Stimulated activated CD8-positive, alpha-beta memory T cell treated with anti-CD3 and anti-CD28 coated beads, Interleukin-7, amount 100 ng/mL, for 4 hours (primary cell): Measurements from ENCODE around the gene GZMM.
A peak's percentile ranks its signal among the peaks of the same experiment; 100 is the strongest.

Experiments used
- DNase-seq, 2 donors: peaks; one replicate each; pipeline ENCODE4 v3.0.0-alpha.2; 2020; ENCODE audit warnings: low read depth in 2 of 2

GZMM gene

DNA sequence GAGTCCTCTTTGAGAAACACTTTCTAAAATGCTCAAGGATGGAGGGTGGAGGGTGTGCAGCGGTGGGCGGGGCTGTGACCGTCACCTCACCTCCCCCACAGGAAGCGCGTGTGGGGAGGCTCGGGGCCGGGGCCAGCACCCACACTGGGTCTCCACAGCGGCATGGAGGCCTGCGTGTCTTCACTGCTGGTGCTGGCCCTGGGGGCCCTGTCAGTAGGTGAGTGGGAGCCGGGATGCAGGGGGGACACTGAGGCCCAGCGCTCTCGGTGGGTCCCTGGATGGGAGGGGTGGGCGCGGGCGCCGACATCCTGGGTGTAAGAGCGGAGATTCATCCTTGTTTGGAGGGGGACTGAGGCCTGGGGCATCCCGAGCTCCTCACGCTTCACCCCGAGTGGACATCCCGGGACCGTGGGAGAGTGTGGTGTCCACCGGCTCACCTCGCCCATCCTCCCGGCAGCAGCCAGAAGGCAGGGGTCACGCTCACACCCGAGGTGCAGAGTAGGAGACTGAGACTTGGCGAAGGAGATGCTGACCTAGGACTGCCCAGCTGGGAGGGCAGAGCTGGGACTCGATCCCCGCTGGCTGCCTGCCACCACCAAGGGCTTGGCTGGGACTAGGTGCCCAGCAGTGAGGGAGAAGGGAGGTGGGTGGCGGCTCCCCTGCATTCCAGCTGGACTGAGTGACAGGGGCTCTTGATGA, at the start of gene GZMM:
GZMM (plus strand) TSS at position 144 of the 699 bp plus-strand sequence; CDS start at position 163, 19 bp downstream.
- DNase-seq: peak; percentile 66 to 81

GRCh38 chr19:494171-495080, 49.4 kb upstream of the GZMM start:
- no peak for DNase-seq

DNA sequence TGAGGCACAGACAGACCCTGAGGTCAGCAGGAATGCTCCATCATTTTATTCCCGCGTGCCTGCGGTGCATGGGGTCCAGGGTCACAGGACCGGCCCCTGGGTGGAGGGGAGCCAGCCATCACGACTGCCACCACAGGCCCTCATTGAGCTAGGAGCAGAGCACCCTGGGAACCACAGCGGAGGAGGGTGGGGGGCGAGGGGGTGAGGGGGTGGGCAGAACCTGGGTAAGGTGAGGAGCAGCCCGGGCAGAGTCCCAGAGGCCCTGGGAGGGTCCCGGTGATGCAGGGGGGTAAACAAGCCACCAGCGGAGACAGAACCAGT, 48.8 kb upstream of the GZMM start:
- no peak for DNase-seq

- DNase-seq: no peak
Measured at GRCh38 chr19:495402-496111, 48.3 kb upstream of the GZMM start.

DNA sequence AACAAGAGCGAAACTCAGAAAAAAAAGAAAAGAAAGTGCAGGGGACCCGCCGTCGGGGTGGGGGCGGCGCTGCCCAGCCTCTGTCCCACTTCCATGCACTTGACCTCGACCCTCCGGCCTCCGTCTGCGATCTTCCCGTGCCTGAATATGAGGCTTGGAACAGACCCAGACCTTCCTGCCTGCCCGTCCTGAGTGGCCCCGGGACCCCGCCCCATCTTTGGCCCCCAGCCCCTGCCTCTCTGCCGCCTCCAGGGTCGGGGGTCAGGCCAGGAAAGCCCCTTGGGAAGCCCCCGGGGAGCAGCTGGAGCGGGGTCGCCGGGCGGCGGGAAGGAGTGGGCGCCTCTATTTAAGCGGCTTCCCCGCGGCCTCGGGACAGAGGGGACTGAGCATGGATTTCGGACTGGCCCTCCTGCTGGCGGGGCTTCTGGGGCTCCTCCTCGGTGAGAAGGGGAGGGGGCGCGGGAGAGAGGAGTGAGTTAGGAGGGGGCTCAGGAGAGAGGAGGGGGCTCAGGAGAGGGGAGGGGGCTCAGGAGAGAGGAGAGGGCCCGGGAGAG, 47.7 kb upstream of the GZMM start, which contains the start of gene MADCAM1:
MADCAM1 (plus strand) TSS at position 375 of the 554 bp plus-strand sequence; CDS start at position 389, 14 bp downstream.
- DNase-seq: no peak

- DNase-seq: no peak
Measured at GRCh38 chr19:496986-497385, 46.9 kb upstream of the GZMM start.

GRCh38 chr19:497491-497868, 46.4 kb upstream of the GZMM start:
- DNase-seq: no peak

DNA sequence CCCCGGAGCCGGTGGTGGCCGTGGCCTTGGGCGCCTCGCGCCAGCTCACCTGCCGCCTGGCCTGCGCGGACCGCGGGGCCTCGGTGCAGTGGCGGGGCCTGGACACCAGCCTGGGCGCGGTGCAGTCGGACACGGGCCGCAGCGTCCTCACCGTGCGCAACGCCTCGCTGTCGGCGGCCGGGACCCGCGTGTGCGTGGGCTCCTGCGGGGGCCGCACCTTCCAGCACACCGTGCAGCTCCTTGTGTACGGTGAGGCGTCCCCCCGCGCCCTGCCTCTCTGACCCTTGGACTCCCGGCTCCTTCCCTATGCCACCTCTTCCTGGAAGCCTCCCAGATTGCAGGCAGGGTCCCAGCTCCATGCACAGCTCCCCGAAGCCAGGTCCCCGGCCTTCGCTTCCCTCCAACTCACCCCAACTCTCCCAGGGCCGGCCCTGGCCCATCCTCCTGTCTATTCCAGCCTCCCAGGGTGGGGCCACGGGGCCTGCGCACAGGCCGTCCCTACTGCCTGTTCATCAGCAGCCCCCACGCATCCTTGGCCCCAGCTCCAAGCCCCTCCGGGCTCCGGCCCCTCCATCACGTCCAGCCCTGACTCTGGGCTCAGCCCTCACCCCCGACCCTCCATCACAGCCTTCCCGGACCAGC, 45.9 kb upstream of the GZMM start:
- no peak for DNase-seq

- no peak for DNase-seq
Measured at GRCh38 chr19:498511-498891, 45.4 kb upstream of the GZMM start.

DNA sequence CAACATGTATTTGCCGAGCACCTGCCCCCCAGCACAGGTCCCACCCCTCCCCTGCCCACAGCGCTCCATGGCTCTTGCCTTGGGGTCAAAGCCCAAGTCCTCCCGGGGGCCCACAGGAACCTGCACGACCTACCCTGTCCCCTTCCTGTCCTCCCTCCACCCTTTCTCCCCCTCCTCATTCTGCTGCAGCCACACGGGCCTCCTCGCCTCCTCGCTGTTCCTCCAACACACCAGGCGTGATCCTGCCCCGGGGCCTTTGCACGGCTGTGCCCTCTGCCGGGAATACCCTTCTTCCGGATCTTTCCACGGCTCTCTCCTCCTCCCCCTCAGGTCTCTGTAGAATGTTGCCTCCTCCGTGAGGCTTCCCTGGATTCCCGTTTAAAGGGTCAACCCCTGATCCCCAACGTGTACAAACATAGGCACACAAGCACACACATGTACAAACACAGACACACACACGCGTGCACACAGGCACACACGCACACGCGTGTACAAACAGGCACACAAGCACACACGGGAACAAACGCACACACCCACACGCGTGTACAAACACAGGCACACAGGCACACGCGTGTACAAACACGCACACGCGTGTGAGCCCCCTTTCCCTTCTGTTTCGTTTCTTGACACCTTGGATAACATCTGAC, 44.8 kb upstream of the GZMM start:
- DNase-seq: no peak

DNA sequence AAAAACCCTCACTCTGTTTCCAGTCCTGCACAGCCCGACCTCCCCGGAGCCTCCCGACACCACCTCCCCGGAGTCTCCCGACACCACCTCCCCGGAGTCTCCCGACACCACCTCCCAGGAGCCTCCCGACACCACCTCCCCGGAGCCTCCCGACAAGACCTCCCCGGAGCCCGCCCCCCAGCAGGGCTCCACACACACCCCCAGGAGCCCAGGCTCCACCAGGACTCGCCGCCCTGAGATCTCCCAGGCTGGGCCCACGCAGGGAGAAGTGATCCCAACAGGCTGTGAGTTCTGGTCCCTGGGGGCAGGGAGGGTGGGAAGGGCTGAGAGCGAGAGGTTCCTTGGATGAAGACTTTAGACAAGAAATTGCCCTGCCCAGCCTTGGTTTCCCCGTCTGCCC, 42.2 kb upstream of the GZMM start:
- no peak for DNase-seq

DNA sequence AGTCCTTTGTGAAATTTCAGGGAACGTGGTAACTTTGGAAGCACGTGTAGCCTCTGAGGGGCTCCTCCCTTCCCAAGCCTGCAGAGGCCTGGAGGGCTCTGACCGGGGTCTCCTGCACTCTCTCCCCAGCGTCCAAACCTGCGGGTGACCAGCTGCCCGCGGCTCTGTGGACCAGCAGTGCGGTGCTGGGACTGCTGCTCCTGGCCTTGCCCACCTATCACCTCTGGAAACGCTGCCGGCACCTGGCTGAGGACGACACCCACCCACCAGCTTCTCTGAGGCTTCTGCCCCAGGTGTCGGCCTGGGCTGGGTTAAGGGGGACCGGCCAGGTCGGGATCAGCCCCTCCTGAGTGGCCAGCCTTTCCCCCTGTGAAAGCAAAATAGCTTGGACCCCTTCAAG, 39.2 kb upstream of the GZMM start:
- DNase-seq: no peak

DNA sequence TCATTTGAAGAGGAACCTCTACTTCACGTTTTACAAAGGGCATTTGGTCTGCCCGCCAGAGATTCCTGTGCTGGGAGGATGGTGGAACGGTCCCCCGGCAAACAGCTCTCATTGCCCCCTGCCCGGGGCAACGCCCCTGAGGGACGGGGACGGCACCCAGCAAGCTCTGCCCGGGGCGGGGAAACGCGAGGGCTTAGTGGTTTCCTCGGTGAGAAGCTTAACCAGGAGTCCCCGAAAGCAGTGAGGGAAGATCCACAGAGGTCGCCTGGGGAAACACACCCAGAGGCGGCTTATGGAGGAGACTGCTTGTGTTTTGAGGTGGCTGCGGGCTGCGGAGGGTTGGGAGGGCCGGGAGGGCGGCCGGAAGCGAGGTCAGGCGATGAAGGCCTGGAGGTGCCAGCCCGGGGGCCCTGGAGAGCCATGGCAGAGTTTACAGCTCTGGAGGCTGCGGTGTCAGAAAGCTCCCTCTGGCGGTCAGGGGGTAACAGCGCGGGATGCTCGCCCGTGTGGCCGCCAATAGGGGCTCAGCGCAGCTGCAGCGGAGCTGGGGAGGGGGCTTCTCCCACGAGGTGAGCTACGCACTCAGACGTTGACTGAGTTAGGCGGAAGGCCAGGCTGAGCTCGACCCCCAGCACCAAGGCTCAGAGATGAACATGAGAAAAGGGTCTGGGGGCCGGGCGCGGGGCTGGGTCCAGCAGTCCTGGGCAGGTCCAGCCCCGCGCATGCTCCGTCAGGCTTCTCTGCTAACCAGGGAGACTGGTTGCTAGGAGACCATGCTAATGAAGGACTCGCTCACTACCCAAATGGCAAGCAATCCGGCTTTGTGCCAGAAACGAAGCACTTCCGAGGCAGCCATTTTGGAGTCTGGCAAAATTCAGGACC, 37.2 kb upstream of the GZMM start:
- DNase-seq: peak; percentile 89 to 90

GRCh38 chr19:507286-508203, 36.3 kb upstream of the GZMM start, which contains the start of gene TPGS1:
TPGS1 (plus strand) TSS chr19:507497; CDS start chr19:507507, 10 bp downstream.
- peak; percentile 42 to 84 for DNase-seq

- DNase-seq: no peak
Measured at GRCh38 chr19:508204-509150, 35.4 kb upstream of the GZMM start.

DNA sequence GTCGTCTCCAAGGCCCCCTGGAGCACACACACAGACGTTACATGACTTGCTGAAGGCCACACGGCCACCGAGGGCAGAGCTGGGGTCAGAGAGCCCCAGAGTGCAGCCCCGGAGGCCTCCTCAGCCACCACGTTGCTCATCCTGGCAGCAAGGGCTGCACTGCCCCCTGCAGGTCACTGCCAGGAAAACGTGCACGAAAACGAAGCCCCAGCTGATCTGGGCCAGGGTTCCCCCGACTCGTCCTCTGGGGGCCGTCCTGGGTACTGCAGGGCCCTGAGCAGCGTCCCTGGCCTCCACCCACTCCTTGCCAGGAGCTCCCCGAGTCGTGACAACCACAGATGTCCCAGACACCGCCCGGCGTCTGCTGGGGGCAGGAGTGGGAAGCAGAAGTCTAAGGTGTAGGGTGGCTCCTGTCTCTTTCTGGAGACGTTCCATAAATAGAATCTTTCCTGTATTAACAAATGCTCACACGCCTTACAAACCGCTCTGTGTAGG, 33.2 kb upstream of the GZMM start:
- DNase-seq: peak; percentile 84 to 85

DNA sequence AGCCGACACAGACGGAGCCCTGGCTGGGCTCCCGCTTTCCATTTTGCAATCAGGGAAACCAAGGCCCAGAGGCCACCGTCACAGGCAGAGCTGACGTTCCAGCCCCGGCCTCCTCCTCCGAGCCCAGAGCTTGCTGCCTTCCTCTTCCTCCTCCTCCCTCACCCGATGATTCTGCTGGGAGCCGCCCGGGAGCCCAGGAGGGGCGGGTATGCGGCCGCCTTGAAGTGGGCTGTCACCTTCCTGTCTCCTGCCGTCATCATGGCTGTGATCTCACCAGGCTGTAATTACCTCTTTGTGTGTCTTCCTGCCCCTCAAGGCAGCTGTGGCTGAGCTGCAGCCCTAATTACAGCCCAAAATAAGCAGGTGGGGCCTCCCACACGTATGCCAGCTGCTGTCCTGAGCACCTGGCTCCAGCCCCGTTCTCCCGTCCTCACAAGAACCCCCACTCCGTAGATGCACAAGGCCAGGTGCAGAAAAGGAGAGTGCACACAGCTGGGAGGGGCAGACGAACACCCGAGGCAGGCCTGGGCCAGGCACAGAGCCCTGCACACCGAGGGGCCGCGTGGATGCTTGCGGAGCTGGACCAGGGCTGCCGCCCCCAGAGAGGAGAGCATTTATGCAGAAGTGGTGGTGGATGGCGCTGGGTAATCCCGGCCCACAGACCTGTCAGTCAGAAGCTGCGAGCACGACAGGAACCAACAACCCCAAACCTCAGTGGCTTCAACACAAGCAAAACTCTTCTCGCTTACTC, 32.6 kb upstream of the GZMM start:
- DNase-seq: peak; percentile 74 to 80
